ENCODE results near the gene TUBGCP6. TPM values are rescaled to one million over a fixed set of nuclear protein-coding genes. Genes with fewer than 3 reads are reported as not detected.

Gene TUBGCP6
- polyA plus RNA-seq, 10 donors, result 15.8 to 38.6 (median 24.1) TPM

DNA sequence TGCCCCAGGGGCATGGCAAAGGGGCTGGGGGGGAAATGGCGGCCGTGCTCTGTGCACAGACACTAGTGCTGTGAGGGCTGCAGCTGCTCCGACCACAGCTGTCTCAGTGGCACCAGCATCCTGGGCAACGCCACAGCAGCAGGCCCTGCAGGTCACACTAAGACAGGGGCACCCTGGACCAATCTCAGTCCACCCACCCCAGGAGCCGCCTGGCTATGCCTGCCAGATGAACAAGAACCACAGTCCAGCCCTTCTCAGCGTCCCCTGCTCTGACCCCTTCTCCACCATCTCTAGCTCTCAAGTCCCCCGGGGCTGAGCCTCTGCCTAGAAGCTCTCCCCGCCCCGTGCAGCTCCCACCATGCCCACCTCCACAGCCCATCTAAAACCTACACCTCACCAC lies 16.5 kb downstream of the TUBGCP6 start:
- DNase-seq, result no peak

DNA sequence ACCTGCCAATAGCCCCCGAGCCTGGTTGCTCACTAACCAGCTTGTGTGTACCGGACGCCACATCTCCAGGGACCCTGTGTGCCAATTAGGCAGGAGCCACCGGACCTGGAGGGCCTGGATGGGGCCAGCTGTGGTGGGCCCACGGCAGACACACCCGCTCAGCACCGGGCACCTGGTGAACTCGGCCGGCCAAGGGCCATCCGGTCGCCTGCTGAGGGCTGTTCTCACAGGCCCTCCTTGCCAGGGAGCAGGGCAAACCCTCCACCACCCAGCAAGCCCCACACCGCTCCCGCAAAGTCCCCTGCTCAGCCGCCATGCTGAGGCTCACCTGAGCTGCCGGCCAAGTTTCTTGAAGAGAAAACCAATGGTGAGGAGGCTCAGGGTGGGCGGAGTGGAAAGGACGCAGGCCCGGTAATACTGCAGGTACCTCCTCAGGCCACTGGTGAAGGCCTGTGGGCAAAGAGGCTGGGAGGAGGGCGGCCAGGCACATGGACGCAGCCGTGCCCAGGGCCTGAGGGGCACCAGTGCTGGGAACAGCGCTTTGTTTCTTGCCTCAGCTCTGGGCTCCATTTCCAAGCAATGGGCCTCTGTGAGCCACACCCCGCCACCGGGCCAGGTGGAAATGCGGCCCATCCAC lies 17.1 kb downstream of the TUBGCP6 start:
- no peak for DNase-seq

DNA sequence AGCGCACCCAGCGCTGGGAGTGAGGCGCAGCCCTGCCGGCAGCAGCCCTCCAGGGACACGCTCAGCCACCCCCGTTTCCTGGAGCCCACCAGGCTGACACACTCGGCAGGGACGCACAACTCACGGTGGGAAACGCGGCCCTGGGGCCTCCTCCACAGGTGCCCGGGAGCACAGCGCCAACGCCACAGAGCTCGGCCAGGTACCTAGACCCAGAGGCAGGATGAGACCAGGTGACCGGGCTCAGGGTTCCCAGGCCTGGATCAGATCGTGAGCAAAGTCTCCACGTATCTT lies 18.0 kb downstream of the TUBGCP6 start:
- DNase-seq, result no peak

DNA sequence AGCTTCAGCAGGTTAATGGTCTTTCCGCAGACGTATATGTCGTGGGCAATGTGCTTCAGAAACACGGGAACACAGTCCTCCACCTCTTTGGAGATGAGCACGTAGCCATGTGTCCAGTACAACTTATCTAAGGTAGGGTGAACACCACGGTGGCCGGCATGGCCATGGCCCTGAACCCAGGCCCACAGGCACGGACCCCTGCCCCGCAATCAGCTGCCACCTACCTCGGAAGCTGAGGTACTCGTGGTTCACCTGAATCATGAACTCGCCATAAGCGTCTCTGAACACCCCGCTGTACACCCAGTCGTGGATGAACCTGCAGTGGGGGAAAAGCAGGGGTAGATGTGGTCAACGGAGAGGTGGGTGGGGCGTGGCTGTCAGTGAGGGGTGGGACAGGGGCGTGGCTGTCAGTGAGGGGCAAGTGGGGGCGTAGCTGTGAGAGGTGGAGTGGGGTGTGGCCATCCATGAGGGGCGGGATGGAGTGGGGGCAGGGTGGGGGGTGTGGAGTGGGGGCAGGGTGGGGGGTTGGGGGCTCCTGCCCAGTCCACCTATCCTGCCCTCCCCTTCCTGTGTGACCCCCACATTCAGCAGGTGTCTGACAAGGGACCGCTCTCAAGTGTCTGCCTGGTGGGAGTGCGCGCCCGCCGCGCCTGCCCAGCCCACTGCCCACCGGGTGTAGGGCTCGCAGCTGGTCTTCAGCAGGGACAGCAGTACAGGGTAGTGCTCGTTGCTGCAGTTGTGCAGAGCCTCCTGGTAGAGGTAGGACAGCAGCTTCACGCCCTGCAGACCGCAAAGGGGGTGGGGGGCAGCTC lies 18.6 kb downstream of the TUBGCP6 start:
- DNase-seq, result no peak

DNA sequence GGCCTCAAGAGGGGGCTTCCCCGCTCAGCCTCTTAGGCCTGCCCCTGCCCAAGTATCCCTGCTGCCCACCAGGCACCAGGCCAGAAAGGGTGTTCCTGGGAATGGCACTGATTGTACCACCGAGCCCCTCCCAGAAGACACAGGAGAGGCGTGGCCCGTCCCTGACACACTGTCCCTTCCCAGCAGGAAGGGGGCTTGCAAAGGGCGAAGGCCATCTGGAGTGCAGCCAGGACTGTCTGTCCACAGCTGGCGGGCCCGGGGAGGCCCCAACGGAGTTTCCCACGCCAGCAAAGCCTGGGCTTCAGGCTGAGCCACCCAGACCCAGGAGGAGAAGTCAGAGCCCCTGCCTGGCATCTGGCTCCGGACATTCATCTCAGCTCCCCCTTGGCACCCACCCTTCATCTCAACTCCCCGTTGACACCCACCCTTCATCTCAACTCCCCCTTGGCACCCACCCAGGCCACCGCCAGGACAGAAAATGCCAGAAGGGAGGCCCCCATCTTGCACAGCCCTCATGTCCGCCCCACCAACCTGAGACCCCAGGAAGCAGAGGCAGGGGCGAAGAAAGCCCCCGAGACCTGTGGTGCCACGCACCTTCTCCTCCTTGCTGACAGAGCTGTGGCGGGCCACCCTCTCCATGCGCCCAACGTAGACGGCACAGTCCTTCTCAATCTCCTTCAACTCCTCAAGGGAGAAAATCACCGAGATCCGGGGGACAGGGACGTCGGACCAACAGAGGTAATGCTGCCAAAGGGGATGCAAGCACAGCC lies 19.4 kb downstream of the TUBGCP6 start:
- DNase-seq, result no peak

DNA sequence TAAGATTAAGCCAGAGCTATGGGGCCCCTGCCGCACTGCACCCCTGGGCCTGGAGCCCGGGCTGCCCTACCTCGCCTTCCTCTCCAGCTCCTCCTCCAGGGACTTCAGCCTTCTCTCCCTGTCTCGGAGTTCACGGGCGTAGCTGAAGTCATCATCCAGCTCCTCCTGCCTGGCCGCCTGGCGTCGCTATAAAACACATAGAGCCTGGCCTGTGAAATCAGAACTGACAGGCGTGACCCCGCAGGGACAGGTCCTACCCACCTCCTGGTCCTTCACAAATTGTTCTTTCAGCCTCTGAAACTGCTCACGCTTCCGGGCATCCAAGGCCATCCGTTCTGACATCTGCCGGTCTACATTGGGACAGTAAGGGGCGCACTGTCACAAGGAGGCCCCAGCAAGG lies 20.8 kb downstream of the TUBGCP6 start:
- DNase-seq, result no peak

DNA sequence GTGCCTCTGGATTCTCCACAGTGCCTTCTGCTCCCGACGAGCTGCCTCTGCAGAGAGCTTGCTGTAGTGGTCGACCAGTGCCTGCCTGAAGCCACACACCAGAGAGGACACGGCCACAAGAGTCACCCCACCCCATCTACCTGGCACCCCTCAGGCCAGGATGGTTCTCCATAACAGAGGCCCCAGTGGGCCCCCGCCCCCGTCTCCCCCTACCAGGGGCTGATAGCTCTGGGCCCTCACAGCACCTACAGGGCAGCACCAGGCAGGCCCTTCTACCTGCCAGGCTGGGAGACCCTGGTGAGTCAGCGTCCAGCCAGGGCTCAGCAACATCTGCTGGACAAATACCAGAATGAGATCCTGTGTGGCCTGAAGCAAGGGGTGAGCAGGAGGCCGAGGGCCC lies 22.3 kb downstream of the TUBGCP6 start:
- no peak for DNase-seq

DNA sequence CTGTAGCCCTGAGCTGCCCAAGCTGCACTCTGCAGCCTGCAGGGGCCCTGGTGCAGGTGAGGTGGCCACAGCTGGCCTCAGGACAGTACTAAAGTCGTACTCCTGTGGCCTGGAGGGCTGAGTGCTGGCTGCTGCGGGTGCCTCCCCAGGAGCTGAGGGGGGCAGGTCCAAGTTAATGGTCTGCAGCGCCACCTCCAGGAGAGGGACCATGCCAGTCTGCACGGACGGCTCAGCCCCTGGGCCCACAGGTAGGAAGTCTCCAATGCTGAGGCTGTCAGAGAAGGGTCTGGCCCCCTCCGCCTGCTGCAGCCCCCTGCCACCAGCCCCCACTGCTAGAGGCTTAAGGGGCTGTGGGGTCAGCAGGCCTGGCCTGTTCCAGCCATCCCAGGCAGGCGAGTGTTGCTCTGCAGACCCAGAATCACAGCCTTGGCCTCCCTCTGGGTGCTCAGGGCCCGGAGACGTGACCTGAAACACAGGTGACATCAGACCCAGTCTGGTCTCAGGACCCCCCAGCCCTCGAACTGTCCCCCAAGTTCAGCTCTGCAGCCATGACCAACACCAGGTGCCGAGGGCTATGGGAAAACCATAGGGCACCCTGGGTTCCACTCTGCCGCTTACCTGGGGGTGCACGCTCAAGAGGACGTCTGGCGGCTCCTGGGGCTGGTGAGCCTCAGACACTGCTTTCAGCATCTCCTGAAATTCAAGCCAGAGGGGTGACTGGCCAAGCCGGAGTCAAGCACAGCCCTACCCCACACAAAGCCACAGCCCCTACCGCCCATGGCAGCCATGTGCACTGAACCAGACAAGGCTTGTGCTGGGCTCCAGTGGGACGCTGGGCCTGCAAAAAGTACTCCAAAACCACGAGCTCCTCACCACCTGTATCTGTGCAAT lies 23.2 kb downstream of the TUBGCP6 start:
- no peak for DNase-seq

DNA sequence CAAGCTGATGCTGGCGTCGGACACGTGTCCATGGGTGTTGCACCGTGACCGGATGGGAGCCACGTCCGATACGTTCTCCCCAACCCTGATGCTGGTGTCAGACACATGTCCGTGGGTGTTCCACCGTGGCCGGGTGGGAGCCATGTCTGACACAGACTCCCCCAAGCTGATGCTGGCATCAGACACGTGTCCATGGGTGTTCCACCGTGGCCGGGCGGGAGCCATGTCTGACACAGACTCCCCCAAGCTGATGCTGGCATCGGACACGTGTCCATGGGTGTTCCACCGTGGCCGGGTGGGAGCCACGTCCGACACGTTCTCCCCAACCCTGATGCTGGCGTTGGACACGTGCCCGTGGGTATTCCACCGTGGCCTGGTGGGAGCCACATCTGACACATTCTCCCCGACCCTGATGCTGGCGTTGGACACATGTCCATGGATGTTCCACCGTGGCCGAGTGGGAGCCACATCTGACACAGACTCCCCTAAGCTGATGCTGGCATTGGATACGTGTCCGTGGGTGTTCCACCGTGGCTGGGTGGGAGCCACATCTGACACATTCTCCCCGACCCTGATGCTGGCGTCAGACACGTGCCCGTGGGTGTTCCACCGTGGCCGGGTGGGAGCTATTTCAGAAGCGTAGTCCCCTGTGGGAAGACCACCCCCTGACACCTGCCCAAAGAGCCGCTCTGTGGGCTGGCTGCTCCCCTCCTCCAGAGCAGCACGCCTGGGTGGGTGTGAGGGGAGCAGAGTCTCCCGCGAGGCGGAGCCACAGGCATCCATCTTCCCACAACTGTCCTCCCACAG lies 24.0 kb downstream of the TUBGCP6 start:
- no peak for DNase-seq

DNA sequence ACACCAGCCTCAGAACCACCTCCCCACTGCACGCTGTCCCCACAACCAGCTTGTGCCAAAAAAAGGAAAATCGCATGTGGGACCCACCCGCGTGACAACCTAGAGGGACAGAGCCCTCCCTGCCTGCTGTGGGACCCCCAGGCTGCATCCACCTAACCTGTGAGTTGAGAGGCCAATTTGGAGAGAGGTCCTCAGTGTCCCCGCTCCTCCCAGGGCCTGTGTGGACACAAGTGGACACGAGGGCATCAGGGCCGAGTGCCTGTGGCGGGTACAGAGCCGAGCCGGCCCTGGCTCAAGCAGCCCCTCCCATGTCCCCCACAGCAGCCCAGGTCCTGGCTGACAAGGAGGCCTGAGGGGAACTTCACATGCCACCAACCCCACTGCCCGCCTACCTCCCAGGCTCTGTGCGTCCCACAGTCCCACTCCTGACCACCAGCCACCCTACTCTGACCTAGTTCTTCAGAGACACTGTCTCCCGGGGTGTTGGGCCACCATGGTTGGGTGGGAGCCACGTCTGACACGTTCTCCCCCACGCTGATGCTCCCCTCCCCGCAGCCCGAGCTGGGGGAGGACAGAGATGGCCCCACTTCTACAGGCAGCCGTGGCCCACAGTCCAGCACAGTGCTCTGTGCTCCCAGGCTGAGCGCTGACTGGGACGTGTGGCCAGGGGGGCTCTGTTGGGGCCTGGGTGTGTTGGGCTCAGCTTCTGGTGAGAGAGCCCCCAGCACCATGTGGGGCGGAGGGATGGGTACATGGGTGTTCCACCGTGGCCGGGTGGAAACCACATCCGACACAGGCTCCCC lies 24.8 kb downstream of the TUBGCP6 start:
- DNase-seq, result no peak

DNA sequence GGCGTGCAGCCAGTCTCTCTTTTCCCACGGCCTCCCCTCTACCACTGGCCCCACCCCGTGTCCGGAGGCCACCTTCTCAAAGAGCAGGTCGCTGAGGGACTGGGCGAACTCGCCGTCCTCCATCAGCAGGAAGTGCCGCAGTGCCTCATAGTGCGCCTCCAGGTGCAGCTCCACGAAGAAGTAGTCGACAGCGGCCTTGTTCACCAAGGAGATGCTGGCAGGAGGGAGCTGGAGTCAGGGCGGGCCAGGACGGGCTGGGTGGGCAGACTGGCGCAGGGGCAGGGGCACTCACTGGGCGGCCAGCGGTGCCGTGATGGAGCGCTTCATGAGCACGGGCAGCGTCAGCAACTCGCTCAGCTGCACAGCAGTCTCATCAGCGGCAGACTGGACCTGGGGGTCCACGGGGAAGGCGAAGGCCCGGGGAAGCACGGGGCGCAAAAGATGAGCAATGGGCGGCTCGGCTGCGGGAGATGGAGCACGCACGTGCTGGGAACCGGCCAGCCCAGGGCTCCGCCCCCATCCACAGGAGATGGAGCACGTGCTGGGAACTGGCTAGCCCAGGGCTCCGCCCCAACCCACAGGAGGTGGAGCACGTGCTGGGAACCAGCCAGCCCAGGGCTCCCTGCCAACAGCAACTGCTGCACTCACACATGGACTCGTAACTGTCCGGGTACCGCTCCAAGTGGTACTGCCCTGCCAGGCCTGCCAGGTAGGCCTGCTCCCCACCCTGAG lies 25.7 kb downstream of the TUBGCP6 start:
- peak; percentile 68 to 78 (median 74) for DNase-seq

DNA sequence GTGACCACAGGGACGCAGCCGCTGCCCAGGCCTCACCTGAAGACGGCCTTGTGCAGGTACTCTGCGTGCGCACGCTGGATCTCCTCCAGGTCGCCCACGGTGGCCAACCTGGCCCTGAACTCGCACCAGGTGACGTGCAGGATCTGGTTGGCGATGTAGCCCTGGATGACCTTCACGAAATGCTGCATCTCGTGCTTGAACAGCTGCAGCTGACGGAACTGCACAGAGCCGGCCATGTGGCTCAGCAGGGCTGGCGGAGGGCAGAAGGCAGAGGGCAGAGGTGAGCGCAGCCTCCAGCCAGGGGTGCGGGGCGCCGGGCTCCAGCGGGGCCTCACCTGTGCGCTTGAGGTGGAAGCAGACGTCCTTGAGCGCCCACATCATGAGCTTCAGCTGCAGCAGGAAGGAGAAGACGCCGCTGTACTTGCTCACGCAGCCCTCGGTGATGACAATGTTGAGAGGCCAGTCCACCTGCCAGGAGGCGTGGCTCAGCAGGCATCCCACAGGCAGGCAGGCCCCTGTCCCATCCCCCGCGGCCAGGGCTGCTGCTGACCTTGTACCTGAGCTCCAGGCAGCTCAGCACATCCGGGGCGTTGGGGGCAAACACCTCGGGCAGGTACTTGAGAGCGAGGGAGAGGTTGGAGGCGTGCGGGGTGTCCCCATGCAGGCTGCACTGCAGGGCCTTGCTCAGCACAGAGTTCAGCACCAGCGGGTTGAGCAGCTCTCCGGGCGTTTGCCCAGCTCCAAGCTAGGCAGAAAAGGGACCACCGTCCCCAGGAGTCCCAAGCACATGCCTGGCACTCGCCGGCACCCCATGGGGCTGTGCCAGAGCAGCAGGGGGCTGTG lies 26.4 kb downstream of the TUBGCP6 start:
- DNase-seq, result no peak

DNA sequence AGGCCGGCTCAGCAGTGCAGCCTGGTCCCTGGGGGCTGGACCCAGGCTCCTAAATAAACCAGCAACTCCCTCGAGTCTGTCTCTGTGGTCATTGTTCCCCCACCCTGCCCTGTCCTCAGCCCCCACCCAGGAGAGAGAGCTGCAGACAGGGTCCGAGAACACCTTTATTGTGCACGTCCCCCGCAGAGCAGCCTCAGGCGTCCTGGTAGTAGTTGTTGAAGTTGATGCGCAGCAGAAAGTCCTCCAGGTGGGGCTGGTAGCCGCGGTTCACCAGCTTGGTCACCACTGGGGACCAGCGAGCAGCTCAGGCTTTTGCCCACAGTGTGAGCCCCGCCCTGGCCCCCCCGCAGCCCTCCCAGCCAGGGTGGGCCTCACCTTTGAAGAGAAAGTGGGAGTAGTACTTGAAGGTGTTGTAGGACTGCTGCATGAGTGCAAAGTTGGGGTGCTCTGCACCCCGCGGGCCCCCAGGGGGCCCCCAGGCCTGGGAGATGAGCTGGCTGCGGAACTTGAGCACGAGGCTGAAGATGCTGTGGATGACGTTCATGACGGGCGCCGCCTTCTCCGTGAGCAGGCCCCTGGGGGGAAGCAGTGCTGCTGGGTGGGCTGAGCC lies 27.2 kb downstream of the TUBGCP6 start:
- DNase-seq, result no peak

DNA sequence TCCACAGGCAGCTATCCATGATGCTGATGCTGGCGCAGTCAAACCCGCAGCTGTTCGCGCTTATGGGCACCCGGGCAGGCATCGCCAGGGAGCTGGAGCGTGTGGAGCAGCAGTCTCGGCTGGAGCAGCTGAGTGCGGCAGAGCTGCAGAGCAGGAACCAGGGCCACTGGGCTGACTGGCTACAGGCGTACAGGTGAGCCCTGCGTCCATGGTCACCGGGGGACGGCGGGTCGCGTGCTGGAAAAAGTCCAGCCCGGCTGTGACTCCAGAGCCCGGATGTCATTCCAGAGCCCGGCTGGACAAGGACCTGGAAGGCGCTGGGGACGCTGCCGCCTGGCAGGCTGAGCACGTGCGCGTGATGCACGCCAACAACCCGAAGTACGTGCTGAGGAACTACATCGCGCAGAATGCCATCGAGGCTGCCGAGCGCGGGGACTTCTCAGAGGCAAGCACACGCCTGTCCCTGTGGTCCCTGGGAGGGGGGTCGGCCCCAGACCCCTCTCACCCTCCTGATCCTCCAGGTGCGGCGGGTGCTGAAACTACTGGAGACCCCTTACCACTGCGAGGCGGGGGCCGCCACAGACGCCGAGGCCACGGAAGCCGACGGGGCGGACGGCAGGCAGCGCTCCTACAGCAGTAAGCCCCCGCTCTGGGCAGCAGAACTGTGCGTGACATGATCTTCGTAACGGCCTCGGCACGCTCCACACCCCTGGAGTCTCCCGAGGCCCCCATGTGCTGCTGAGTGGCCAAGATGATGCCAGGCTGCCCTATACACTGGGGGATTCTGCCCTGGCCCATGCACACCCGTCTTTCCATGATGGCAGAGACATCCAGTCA lies 27.9 kb downstream of the TUBGCP6 start:
- no peak for DNase-seq

DNA sequence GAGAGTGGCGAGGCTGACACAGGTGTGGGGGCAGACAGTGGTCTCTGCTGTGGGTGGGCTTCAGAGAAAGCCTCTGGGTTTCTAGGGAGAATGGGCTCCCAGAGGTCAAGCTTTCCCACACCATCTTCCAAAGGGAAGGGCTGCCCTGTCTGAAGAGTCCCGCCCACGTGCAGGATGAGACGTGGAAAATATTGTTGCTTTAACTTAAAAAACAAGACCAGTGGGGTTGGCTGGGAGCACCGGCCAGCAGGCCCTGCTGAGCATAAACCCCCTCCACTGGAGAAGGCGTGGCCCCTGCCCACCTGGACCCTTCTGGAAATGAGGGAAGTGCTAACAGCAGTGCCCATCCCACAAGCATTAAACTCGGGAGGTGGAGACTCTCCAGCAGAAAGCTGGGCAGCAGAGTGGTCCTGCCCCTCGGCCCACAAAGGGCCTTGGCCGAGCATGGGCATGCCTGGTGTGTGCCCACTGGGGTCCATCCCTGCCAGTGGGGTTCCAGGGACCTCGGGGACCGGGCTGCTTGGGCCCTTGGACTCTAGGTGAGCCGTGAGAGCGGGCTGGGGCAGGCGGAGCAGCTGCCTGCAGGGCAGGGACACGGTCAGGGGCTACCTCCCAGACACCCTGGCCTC lies 28.7 kb downstream of the TUBGCP6 start:
- peak in 1 of 3 donors; percentile 60 for DNase-seq

DNA sequence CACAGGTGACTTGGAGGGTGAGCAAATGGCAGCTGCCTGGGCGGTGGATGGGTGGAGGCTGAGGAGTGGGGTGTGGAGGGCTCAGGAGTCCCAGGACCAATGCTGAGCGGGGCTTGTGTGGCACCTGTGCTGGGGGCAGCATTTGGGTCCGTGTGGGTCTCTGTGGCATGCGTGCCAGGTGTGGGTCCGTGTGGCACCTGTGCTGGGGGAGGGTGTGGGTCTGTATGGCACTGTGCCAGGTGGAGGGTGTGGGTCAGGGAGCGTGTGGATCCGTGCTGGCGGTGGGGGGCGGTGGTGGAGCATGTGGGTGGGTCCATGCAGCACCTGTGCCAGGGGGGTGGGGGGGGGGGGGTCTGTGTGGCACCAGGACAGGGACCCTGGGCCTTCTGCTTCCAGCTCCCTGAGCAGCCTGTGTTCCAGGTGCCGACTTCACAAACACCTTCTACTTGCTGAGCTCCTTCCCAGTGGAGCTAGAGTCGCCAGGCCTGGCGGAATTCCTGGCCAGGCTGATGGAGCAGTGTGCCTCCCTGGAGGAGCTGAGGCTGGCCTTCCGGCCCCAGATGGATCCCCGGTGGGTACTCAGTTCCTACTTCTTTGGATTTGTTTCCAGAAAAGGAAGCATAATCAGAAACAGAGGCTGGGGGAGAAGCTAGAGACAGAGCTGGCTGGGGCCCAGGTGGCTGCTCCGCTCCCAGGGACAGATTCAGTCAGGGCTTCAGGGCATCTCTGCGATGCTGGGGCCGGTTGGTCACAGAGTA lies 29.3 kb downstream of the TUBGCP6 start:
- peak in 1 of 3 donors; percentile 62 for DNase-seq
